HEK293 (cell line): ENCODE measurements around the gene PASK.

Experiments used
- CTCF ChIA-PET: fragments of 350-600 bp; formaldehyde crosslinking; extraction: SDS; loops from one replicate; lab custom pipeline; 2021; ENCODE audit warnings: antibody characterized with exemption; lab: Yijun Ruan, JAX
- POLR2A ChIA-PET: fragments of 300-600 bp; formaldehyde crosslinking; extraction: SDS; loops from one replicate; lab custom pipeline; 2020; ENCODE audit warnings: antibody characterized with exemption, inconsistent platforms; lab: Yijun Ruan, JAX
- H3K27ac ChIP-seq: fragments of 200-500 bp; sonication (Bioruptor generic); 2 replicates; pipeline ENCODE4 v1.5.1; 2014; ENCODE audit warnings: low read depth, low read length, control low read depth, inconsistent platforms; ENCODE audit errors: extremely low read depth
- H3K36me3 ChIP-seq, 2 experiments: fragments of 200-500 bp in 1 of 2; sonication (Bioruptor generic) in 1 of 2; 1 replicate in 1 of 2; 2 replicates in 1 of 2; pipeline ENCODE4 v1.5.1; 2014 to 2017; ENCODE audit warnings: inconsistent platforms in 2 of 2, low read length in 2 of 2; ENCODE audit not compliant: control insufficient read depth in 2 of 2, insufficient read depth in 1 of 2
- H3K4me1 ChIP-seq: fragments of 200-500 bp; sonication (Bioruptor generic); 2 replicates; pipeline ENCODE4 v1.5.1; 2014; ENCODE audit warnings: mild to moderate bottlenecking, low read length, inconsistent platforms; ENCODE audit not compliant: control insufficient read depth, insufficient read depth
- H3K4me3 ChIP-seq: 2 replicates; pipeline ENCODE4 v1.5.1; 2011; ENCODE audit warnings: low read depth, mild to moderate bottlenecking, control low read depth, low read length, moderate library complexity
- H3K9me3 ChIP-seq: fragments of 200-500 bp; sonication (Bioruptor generic); 2 replicates; pipeline ENCODE4 v1.5.1; 2014; ENCODE audit warnings: low read depth, low read length, inconsistent platforms; ENCODE audit not compliant: control insufficient read depth, insufficient read depth
- GLIS1 ChIP-seq: fragments of 450-650 bp; formaldehyde crosslinking; IDR thresholded peaks from 2 replicates; pipeline ENCODE4 v1.5.1; 2016; ENCODE audit warnings: missing biosample characterization, missing genetic modification characterization
- KLF17 ChIP-seq: fragments of 450-650 bp; formaldehyde crosslinking; IDR thresholded peaks from 2 replicates; pipeline ENCODE4 v1.5.1; 2016; ENCODE audit warnings: missing biosample characterization, missing genetic modification characterization
- OVOL3 ChIP-seq: fragments of 450-650 bp; formaldehyde crosslinking; IDR thresholded peaks from 2 replicates; pipeline ENCODE4 v1.5.1; 2016; ENCODE audit warnings: missing biosample characterization, missing genetic modification characterization
- PRDM4 ChIP-seq: fragments of 450-650 bp; formaldehyde crosslinking; IDR thresholded peaks from 2 replicates; pipeline ENCODE4 v1.5.1; 2017; ENCODE audit warnings: missing biosample characterization, missing genetic modification characterization
- PRDM6 ChIP-seq: fragments of 450-650 bp; formaldehyde crosslinking; IDR thresholded peaks from 2 replicates; pipeline ENCODE4 v1.5.1; 2017; ENCODE audit warnings: missing biosample characterization, missing genetic modification characterization
- SP7 ChIP-seq: fragments of 450-650 bp; formaldehyde crosslinking; IDR thresholded peaks from 2 replicates; pipeline ENCODE4 v1.5.1; 2016; ENCODE audit warnings: missing biosample characterization, missing genetic modification characterization
- ZBTB1 ChIP-seq: fragments of 450-650 bp; formaldehyde crosslinking; IDR thresholded peaks from 2 replicates; pipeline ENCODE4 v1.5.1; 2016; ENCODE audit warnings: missing biosample characterization, missing genetic modification characterization
- ZBTB26 ChIP-seq: fragments of 450-650 bp; formaldehyde crosslinking; optimal IDR thresholded peaks from 2 replicates; pipeline ENCODE3; 2016; ENCODE audit warnings: missing biosample characterization, mild to moderate bottlenecking, missing genetic modification characterization
- ZBTB8A ChIP-seq: fragments of 450-650 bp; formaldehyde crosslinking; IDR thresholded peaks from 2 replicates; pipeline ENCODE4 v1.5.1; 2016; ENCODE audit warnings: missing biosample characterization, missing genetic modification characterization
- ZFP69B ChIP-seq: fragments of 450-650 bp; formaldehyde crosslinking; IDR thresholded peaks from 2 replicates; pipeline ENCODE4 v1.5.1; 2016; ENCODE audit warnings: missing biosample characterization, missing genetic modification characterization
- ZNF10 ChIP-seq: fragments of 450-650 bp; formaldehyde crosslinking; IDR thresholded peaks from 2 replicates; pipeline ENCODE4 v1.5.1; 2017; ENCODE audit warnings: missing biosample characterization, missing genetic modification characterization
- ZNF184 ChIP-seq: fragments of 450-650 bp; IDR thresholded peaks from 2 replicates; pipeline ENCODE4 v1.5.1; 2018; ENCODE audit warnings: missing biosample characterization, mild to moderate bottlenecking, missing genetic modification characterization
- ZNF202 ChIP-seq: fragments of 450-650 bp; formaldehyde crosslinking; IDR thresholded peaks from 2 replicates; pipeline ENCODE4 v1.5.1; 2016; ENCODE audit warnings: missing biosample characterization, missing genetic modification characterization, borderline replicate concordance
- ZNF280D ChIP-seq: fragments of 450-650 bp; formaldehyde crosslinking; IDR thresholded peaks from 2 replicates; pipeline ENCODE4 v1.5.1; 2016; ENCODE audit warnings: missing biosample characterization, missing genetic modification characterization
- ZNF514 ChIP-seq: fragments of 450-650 bp; formaldehyde crosslinking; IDR thresholded peaks from 2 replicates; pipeline ENCODE4 v1.5.1; 2016; ENCODE audit warnings: missing biosample characterization, missing genetic modification characterization
- ZNF561 ChIP-seq: fragments of 450-650 bp; IDR thresholded peaks from 2 replicates; pipeline ENCODE4 v1.5.1; 2018; ENCODE audit warnings: missing biosample characterization, missing genetic modification characterization, borderline replicate concordance
- ZNF600 ChIP-seq: fragments of 450-650 bp; formaldehyde crosslinking; IDR thresholded peaks from 2 replicates; pipeline ENCODE4 v1.5.1; 2016; ENCODE audit warnings: missing biosample characterization, missing genetic modification characterization
- ZNF621 ChIP-seq: fragments of 450-650 bp; formaldehyde crosslinking; IDR thresholded peaks from 2 replicates; pipeline ENCODE4 v1.5.1; 2017; ENCODE audit warnings: missing biosample characterization, missing genetic modification characterization
- ZNF701 ChIP-seq: fragments of 450-650 bp; formaldehyde crosslinking; IDR thresholded peaks from 2 replicates; pipeline ENCODE4 v1.5.1; 2016; ENCODE audit warnings: missing biosample characterization, missing genetic modification characterization
- ZNF843 ChIP-seq: fragments of 450-650 bp; formaldehyde crosslinking; IDR thresholded peaks from 2 replicates; pipeline ENCODE4 v1.5.1; 2016; ENCODE audit warnings: missing biosample characterization, missing genetic modification characterization

PASK gene

GRCh38 chr2:241111440-241111805, 37.8 kb downstream of the PASK start:
- POLR2A ChIA-PET: no interaction called here
- TF ChIP-seq PRDM6 (tag by site-specific recombination) (no peak), ZNF621 (tag by site-specific recombination) (no peak), SP7 (tag by site-specific recombination) (no peak), ZNF10 (tag by site-specific recombination) (no peak), ZFP69B (tag by site-specific recombination) (no peak), GLIS1 (tag by site-specific recombination) (no peak), OVOL3 (no peak), ZBTB8A (tag by site-specific recombination) (no peak), ZNF280D (tag by site-specific recombination) (no peak), ZNF514 (tag by site-specific recombination) (no peak), ZNF600 (tag by site-specific recombination) (no peak), ZNF701 (no peak), ZBTB1 (no peak), ZNF561 (no peak), ZBTB26 (no peak), ZNF184 (tag by site-specific recombination) (no peak), ZNF843 (tag by site-specific recombination) (no peak), KLF17 (tag by site-specific recombination) (no peak), ZNF202 (no peak), PRDM4 (tag by site-specific recombination) (no peak)
- TF ChIP-seq, all 188 proteins: peak for 0
- no peaks in the 10 kb centered on the region for H3K9me3 ChIP-seq
- H3K36me3 ChIP-seq: peaks cover 5 to 77% of the 10 kb centered on the region in 2 experiments; a peak in 2 of 3 replicates
- H3K4me3 ChIP-seq: no peak overlapping the region
- no peak overlapping the region for H3K27ac ChIP-seq
- CTCF ChIA-PET: no interaction called here
- H3K4me1 ChIP-seq: no peaks in the 10 kb centered on the region
